Measurements from ENCODE around the gene SEMG2. TPM values are rescaled to one million over a fixed set of nuclear protein-coding genes. Genes with fewer than 3 reads are reported as not detected.

SEMG2 gene
- polyA plus RNA-seq (2012; ENCODE audit: insufficient read depth, insufficient read length) = not detected

- DNase-seq (ENCODE audit: low read depth, low spot score) = no peak
- H3K4me3 ChIP-seq (ENCODE audit: low read length) = no peak within 1 kb of the TSS
These were observed at the start of gene SEMG2 for GRCh38 chr20:45221076-45221475. SEMG2 (plus strand) TSS chr20:45221373; CDS start chr20:45221390, 17 bp downstream.

GRCh38 chr20:45173522-45173921, 47.7 kb upstream of the SEMG2 start:
- DNase-seq (ENCODE audit: low read depth, low spot score) = no peak
- no peak overlapping the region for H3K4me3 ChIP-seq (ENCODE audit: low read length)

GRCh38 chr20:45174434-45175364, 46.5 kb upstream of the SEMG2 start, which contains the start of gene PI3:
PI3 (plus strand) TSS chr20:45174902; CDS start chr20:45174923, 21 bp downstream.
- no peak within 1 kb of the TSS for H3K4me3 ChIP-seq (ENCODE audit: low read length)
- DNase-seq (ENCODE audit: low read depth, low spot score) = no peak

- H3K4me3 ChIP-seq (ENCODE audit: low read length) = no peak overlapping the region
- DNase-seq (ENCODE audit: low read depth, low spot score) = no peak
These were observed 44.5 kb upstream of the SEMG2 start for GRCh38 chr20:45176526-45177267.

GRCh38 chr20:45179166-45179565, 42.0 kb upstream of the SEMG2 start:
- H3K4me3 ChIP-seq (ENCODE audit: low read length) = no peak overlapping the region
- DNase-seq (ENCODE audit: low read depth, low spot score) = no peak

- no peak overlapping the region for H3K4me3 ChIP-seq (ENCODE audit: low read length)
- no peak for DNase-seq (ENCODE audit: low read depth, low spot score)
These were observed 39.5 kb upstream of the SEMG2 start for GRCh38 chr20:45181639-45182038.

GRCh38 chr20:45183084-45183483, 38.1 kb upstream of the SEMG2 start:
- no peak overlapping the region for H3K4me3 ChIP-seq (ENCODE audit: low read length)
- no peak for DNase-seq (ENCODE audit: low read depth, low spot score)

- DNase-seq (ENCODE audit: low read depth, low spot score) = no peak
- no peak overlapping the region for H3K4me3 ChIP-seq (ENCODE audit: low read length)
These were observed 33.5 kb upstream of the SEMG2 start for GRCh38 chr20:45187693-45188092.

GRCh38 chr20:45189067-45189609, 32.0 kb upstream of the SEMG2 start:
- DNase-seq (ENCODE audit: low read depth, low spot score) = no peak
- H3K4me3 ChIP-seq (ENCODE audit: low read length) = no peak overlapping the region

- H3K4me3 ChIP-seq (ENCODE audit: low read length) = no peak overlapping the region
- no peak for DNase-seq (ENCODE audit: low read depth, low spot score)
These were observed 31.3 kb upstream of the SEMG2 start for GRCh38 chr20:45189861-45190260.

GRCh38 chr20:45191926-45192325, 29.2 kb upstream of the SEMG2 start:
- DNase-seq (ENCODE audit: low read depth, low spot score) = no peak
- no peak overlapping the region for H3K4me3 ChIP-seq (ENCODE audit: low read length)

- no peak for DNase-seq (ENCODE audit: low read depth, low spot score)
- no peak overlapping the region for H3K4me3 ChIP-seq (ENCODE audit: low read length)
These were observed 27.8 kb upstream of the SEMG2 start for GRCh38 chr20:45193331-45193730.

GRCh38 chr20:45206725-45207124, 14.4 kb upstream of the SEMG2 start, which contains the start of gene SEMG1:
SEMG1 (plus strand) TSS chr20:45207033; CDS start chr20:45207054, 21 bp downstream.
- DNase-seq (ENCODE audit: low read depth, low spot score) = peak; percentile 9
- no peak within 1 kb of the TSS for H3K4me3 ChIP-seq (ENCODE audit: low read length)

GRCh38 chr20:45209924-45210323, 11.2 kb upstream of the SEMG2 start:
- no peak for DNase-seq (ENCODE audit: low read depth, low spot score)
- no peak overlapping the region for H3K4me3 ChIP-seq (ENCODE audit: low read length)

- DNase-seq (ENCODE audit: low read depth, low spot score) = no peak
These were observed 9.4 kb upstream of the SEMG2 start for GRCh38 chr20:45211569-45212474.

GRCh38 chr20:45212836-45213235, 8.3 kb upstream of the SEMG2 start:
- no peak overlapping the region for H3K4me3 ChIP-seq (ENCODE audit: low read length)
- DNase-seq (ENCODE audit: low read depth, low spot score) = no peak

More at GRCh38 chr20:45211569-45212474, 9.4 kb upstream of the SEMG2 start:
- no peak overlapping the region for H3K4me3 ChIP-seq (ENCODE audit: low read length)

- no peak overlapping the region for H3K4me3 ChIP-seq (ENCODE audit: low read length)
- no peak for DNase-seq (ENCODE audit: low read depth, low spot score)
These were observed 3.0 kb upstream of the SEMG2 start for GRCh38 chr20:45218124-45218523.

- DNase-seq (ENCODE audit: low read depth, low spot score) = no peak
- H3K4me3 ChIP-seq (ENCODE audit: low read length) = no peak overlapping the region
These were observed 2.5 kb upstream of the SEMG2 start for GRCh38 chr20:45218636-45219035.

GRCh38 chr20:45223136-45223535, 2.0 kb downstream of the SEMG2 start:
- no peak for DNase-seq (ENCODE audit: low read depth, low spot score)
- H3K4me3 ChIP-seq (ENCODE audit: low read length) = no peak overlapping the region

All from Jurkat, Clone E6-1 (cell line).